ENCODE data around the gene ARL5A.
"Not testable (repeated sequence)": the region's sequence is repeated elsewhere in the genome, so short reads cannot be mapped to it uniquely, and the experiment has no call there.

ARL5A gene, protein sequence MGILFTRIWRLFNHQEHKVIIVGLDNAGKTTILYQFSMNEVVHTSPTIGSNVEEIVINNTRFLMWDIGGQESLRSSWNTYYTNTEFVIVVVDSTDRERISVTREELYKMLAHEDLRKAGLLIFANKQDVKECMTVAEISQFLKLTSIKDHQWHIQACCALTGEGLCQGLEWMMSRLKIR

GRCh38 chr2:151828143-151828889 lies at the start of gene ARL5A:
Gene ARL5A (minus strand): TSS chr2:151828421. CDS start chr2:151828176, 245 bp downstream.
- peak; percentile 83 to 92 (median 88) for DNase-seq (ENCODE audit: low read depth in 4 of 4, low spot score in 1 of 4)

DNA sequence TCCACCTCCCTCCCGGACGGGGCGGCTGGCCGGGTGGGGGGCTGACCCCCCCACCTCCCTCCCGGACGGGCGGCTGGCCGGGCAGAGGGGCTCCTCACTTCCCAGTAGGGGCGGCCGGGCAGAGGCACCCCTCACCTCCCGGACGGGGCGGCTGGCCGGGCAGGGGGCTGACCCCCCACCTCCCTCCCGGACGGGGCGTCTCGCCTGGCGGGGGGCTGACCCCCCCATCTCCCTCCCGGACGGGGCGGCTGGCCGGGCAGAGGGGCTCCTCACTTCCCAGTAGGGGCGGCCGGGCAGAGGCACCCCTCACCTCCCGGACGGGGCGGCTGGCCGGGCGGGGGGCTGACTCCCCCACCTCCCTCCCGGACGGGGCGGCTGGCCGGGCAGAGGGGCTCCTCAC lies 47.4 kb upstream of the ARL5A start:
- DNase-seq (ENCODE audit: low read depth in 4 of 4, low spot score in 1 of 4) = not testable (repeated sequence)

GRCh38 chr2:151872463-151872862 lies 44.2 kb upstream of the ARL5A start:
- DNase-seq (ENCODE audit: low read depth in 4 of 4, low spot score in 1 of 4) = no peak

GRCh38 chr2:151869291-151869690 lies 41.1 kb upstream of the ARL5A start:
- DNase-seq (ENCODE audit: low read depth in 4 of 4, low spot score in 1 of 4) = no peak

- no peak for DNase-seq (ENCODE audit: low read depth in 4 of 4, low spot score in 1 of 4)
Measured at GRCh38 chr2:151862700-151863099, 34.5 kb upstream of the ARL5A start.

DNA sequence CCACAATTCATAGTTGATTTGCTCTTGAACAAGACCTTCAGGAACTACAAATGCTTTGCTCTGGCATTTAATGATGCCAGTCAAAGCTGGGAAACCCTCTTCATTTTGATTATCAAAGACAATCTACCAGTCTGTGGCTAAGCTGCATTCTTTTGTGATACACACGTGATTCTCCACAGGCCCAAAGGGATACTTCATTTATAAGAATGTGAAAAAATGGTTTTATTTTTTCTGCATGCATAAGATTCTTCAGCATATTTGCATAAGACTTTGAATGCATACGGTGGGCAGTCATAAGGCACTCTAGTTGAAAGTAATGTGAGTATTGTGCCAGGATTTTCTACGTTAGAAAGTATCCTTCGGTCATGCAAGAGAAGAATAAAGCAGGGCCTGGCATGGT lies 33.0 kb upstream of the ARL5A start:
- DNase-seq (ENCODE audit: low read depth in 4 of 4, low spot score in 1 of 4) = no peak

GRCh38 chr2:151860613-151861146 lies 32.5 kb upstream of the ARL5A start:
- DNase-seq (ENCODE audit: low read depth in 4 of 4, low spot score in 1 of 4) = no peak

DNA sequence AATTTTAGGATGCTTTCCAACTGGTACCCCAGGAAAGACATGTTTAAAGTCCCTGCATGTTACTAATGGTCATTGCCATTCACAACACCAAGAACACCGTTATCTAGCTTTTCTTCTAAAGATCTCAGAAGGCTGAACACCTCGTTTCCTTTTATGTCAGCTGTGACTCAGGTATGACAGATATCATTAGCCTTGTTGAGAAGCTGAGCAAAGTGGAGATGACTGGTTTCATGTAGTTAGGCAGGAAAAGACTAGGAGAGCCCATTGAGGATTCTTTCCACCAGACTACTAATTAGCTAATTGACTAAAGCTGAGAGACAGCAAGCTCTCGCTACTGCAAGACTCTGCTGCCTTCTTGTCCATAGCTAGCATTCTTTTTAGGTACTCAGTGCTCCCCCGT lies 32.0 kb upstream of the ARL5A start:
- DNase-seq (ENCODE audit: low read depth in 4 of 4, low spot score in 1 of 4) = no peak

- no peak for DNase-seq (ENCODE audit: low read depth in 4 of 4, low spot score in 1 of 4)
Measured at GRCh38 chr2:151857650-151858049, 29.4 kb upstream of the ARL5A start.

DNA sequence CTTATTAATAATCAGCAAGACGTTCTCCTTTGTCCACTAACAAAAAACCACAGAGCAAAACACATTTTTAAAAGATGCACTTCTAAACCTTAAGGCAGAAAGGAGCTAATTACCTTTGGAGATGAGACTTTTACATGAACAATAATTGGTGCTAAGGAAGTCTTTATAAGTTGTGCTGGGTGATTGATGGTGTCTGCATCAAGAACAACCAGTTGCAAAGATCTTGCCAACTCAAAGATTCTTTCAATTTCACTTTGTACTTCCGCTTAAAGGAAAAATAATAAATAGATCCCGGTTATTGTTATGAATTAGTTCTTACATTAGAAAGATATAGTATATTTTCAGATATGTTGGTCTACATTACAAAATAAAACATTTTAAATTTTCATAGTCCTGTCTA lies 26.9 kb upstream of the ARL5A start:
- no peak for DNase-seq (ENCODE audit: low read depth in 4 of 4, low spot score in 1 of 4)

- no peak for DNase-seq (ENCODE audit: low read depth in 4 of 4, low spot score in 1 of 4)
Measured at GRCh38 chr2:151853070-151853758, 25.0 kb upstream of the ARL5A start.

- no peak for DNase-seq (ENCODE audit: low read depth in 4 of 4, low spot score in 1 of 4)
Measured at GRCh38 chr2:151852260-151853069, 24.2 kb upstream of the ARL5A start.

DNA sequence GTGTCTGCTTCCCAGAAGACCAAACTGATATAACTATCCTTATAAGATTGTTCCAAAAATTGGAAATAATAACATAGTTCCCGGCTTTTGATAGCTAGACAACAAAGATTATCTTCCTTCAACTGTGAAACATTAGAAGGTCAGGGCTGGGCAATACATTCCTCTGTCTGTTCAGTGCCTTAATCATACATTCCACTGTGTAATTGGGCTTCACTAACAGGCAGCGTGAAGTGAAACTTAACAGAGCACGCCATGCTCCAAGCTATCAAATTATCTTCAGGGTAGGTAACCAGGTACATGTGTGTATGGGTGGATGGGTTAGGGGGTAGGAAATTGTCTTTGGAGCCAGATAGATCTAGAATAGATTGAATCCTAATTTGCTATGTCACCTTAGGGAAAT lies 23.5 kb upstream of the ARL5A start:
- no peak for DNase-seq (ENCODE audit: low read depth in 4 of 4, low spot score in 1 of 4)

- DNase-seq (ENCODE audit: low read depth in 4 of 4, low spot score in 1 of 4) = no peak
Measured at GRCh38 chr2:151849413-151850010, 21.3 kb upstream of the ARL5A start.

- no peak for DNase-seq (ENCODE audit: low read depth in 4 of 4, low spot score in 1 of 4)
Measured at GRCh38 chr2:151845884-151846283, 17.7 kb upstream of the ARL5A start.

- DNase-seq (ENCODE audit: low read depth in 4 of 4, low spot score in 1 of 4) = no peak
Measured at GRCh38 chr2:151845481-151845880, 17.3 kb upstream of the ARL5A start.

DNA sequence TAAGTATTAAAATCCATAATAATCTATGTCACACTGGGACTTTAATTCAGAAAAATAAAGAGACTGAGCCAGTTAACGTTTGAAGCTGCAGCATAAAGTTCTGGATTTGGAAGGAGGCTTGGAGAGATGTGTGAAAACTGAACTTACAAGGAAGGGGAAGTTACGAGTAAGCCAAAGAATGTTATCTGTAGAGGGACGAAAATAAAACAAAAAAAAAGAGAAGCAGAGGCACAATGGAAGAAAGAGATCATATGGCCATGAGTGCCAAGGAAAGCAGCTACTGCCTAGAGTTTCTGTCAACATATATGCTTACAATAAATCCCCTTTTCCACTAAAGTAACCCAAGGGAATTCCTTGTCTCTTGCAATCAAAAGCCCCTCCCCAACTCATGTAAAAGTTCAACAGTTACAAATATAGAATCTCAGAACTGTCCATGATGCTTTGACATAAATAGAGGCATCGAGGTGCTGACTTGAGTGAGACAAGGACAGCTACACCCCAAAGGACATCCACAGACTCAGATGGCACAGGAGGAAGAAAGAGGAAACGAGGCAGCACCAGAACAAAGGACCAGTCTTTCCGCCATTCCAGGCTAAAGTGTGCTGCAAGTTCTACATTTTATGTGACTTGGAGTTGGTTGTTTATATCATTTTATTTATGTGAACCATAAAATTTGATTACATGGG lies 16.1 kb upstream of the ARL5A start:
- no peak for DNase-seq (ENCODE audit: low read depth in 4 of 4, low spot score in 1 of 4)

- DNase-seq (ENCODE audit: low read depth in 4 of 4, low spot score in 1 of 4) = no peak
Measured at GRCh38 chr2:151843691-151844061, 15.5 kb upstream of the ARL5A start.

GRCh38 chr2:151842830-151843690 lies 14.8 kb upstream of the ARL5A start:
- DNase-seq (ENCODE audit: low read depth in 4 of 4, low spot score in 1 of 4) = no peak

Data from stimulated activated CD4-positive, alpha-beta T cell treated with anti-CD3 and anti-CD28 coated beads, Interleukin-1b, Interleukin-23, amount 100 ng/mL, for 24 hours (primary cell).